HEK293 (cell line): Measurements from ENCODE around the gene DNAJC13.

Source experiments
- CTCF ChIP-seq: fragments of 450-650 bp; formaldehyde crosslinking; IDR thresholded peaks from 2 replicates; pipeline ENCODE4 v1.5.1; 2016; ENCODE audit warnings: missing biosample characterization, missing genetic modification characterization
- KLF8 ChIP-seq: fragments of 450-650 bp; formaldehyde crosslinking; IDR thresholded peaks from 2 replicates; pipeline ENCODE4 v1.5.1; 2016; ENCODE audit warnings: missing biosample characterization, missing genetic modification characterization
- ZBTB21 ChIP-seq: fragments of 450-650 bp; formaldehyde crosslinking; IDR thresholded peaks from 2 replicates; pipeline ENCODE4 v1.5.1; 2017; ENCODE audit warnings: missing biosample characterization, missing genetic modification characterization
- ZNF112 ChIP-seq: fragments of 450-650 bp; formaldehyde crosslinking; IDR thresholded peaks from 2 replicates; pipeline ENCODE4 v1.5.0; 2017; ENCODE audit warnings: missing biosample characterization, missing genetic modification characterization
- ZNF514 ChIP-seq: fragments of 450-650 bp; formaldehyde crosslinking; IDR thresholded peaks from 2 replicates; pipeline ENCODE4 v1.5.1; 2016; ENCODE audit warnings: missing biosample characterization, missing genetic modification characterization
- ZNF677 ChIP-seq: fragments of 450-650 bp; IDR thresholded peaks from 2 replicates; pipeline ENCODE4 v1.5.0; 2018; ENCODE audit warnings: missing biosample characterization, mild to moderate bottlenecking, missing genetic modification characterization, moderate library complexity
- TF ChIP-seq, protein P1 (sequence below): fragments of 450-650 bp; formaldehyde crosslinking; IDR thresholded peaks from 2 replicates; pipeline ENCODE4 v1.5.1; 2016; ENCODE audit warnings: missing biosample characterization, missing genetic modification characterization
- TF ChIP-seq, protein P2 (sequence below): fragments of 450-650 bp; formaldehyde crosslinking; IDR thresholded peaks from 2 replicates; pipeline ENCODE4 v1.5.1; 2016; ENCODE audit warnings: missing biosample characterization, missing genetic modification characterization

- TF ChIP-seq ZBTB21 (tag by site-specific recombination) (no peak), CTCF (tag by site-specific recombination) (no peak), ZNF514 (tag by site-specific recombination) (no peak), KLF8 (tag by site-specific recombination) (no peak), ZNF112 (tag by site-specific recombination) (no peak), ZNF677 (tag by site-specific recombination) (no peak)
- TF ChIP-seq, protein P1, sequence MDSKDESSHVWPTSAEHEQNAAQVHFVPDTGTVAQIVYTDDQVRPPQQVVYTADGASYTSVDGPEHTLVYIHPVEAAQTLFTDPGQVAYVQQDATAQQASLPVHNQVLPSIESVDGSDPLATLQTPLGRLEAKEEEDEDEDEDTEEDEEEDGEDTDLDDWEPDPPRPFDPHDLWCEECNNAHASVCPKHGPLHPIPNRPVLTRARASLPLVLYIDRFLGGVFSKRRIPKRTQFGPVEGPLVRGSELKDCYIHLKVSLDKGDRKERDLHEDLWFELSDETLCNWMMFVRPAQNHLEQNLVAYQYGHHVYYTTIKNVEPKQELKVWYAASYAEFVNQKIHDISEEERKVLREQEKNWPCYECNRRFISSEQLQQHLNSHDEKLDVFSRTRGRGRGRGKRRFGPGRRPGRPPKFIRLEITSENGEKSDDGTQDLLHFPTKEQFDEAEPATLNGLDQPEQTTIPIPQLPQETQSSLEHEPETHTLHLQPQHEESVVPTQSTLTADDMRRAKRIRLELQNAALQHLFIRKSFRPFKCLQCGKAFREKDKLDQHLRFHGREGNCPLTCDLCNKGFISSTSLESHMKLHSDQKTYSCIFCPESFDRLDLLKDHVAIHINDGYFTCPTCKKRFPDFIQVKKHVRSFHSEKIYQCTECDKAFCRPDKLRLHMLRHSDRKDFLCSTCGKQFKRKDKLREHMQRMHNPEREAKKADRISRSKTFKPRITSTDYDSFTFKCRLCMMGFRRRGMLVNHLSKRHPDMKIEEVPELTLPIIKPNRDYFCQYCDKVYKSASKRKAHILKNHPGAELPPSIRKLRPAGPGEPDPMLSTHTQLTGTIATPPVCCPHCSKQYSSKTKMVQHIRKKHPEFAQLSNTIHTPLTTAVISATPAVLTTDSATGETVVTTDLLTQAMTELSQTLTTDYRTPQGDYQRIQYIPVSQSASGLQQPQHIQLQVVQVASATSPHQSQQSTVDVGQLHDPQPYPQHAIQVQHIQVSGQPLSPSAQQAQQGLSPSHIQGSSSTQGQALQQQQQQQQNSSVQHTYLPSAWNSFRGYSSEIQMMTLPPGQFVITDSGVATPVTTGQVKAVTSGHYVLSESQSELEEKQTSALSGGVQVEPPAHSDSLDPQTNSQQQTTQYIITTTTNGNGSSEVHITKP (tag by site-specific recombination): no peak
- TF ChIP-seq, protein P2, sequence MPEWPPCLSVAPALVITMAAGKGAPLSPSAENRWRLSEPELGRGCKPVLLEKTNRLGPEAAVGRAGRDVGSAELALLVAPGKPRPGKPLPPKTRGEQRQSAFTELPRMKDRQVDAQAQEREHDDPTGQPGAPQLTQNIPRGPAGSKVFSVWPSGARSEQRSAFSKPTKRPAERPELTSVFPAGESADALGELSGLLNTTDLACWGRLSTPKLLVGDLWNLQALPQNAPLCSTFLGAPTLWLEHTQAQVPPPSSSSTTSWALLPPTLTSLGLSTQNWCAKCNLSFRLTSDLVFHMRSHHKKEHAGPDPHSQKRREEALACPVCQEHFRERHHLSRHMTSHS (tag by site-specific recombination): no peak
Observed at GRCh38 chr3:132537297-132537696, 120.0 kb downstream of the DNAJC13 start.
